Measurements from ENCODE around the gene SHOX.

DNA sequence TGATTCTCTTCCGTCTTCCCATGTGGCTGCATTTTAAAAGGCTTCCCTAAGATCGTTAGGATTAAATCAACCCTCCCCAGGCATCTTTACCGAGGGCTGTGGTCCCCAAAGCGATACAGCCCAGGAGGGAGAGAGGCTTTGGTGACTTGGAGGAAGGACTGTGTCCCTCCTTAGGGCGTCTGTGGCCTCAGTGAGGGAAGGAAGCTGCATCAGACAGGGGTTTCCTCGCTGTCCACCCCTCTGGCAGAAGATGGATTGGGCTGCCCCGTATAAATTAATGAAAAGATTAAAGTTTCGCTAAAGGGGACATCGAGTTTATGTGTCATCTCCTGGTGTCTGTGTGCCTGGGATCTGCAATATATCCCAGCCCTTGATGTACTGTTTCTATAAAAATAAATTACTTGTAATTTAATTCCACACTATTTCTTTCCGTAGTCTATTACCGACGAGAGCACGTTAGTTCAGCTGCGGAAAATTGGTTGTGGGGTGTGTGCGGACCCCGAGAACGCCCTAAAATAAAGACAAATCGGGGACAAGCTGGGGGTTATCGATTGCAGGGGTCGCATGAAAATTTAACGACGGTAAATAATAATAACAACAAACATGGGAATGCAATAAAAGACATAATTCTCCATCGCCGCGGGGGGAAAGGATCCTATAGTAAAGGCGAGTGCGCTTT, 6.5 kb downstream of the SHOX start:
- no peak for TF ChIP-seq CTCF (IDR thresholded peaks at IDR 0.05; ENCODE audit: borderline replicate concordance, extremely low read depth, low read length, poor library complexity, severe bottlenecking)
- TF ChIP-seq EZH2 (IDR thresholded peaks at IDR 0.05; ENCODE audit: borderline replicate concordance, low read depth, low read length, severe bottlenecking) = no peak
